Astrocyte (in vitro differentiated cells and primary cell): Measurements from ENCODE around the gene TM7SF2.

Experiments used
- EZH2 ChIP-seq: IDR thresholded peaks from 2 replicates; pipeline ENCODE4 v1.6.1; 2012; ENCODE audit warnings: mild to moderate bottlenecking, low read length, inconsistent platforms; ENCODE audit not compliant: insufficient read depth
- TF ChIP-seq, protein P1 (sequence below): IDR thresholded peaks from 2 replicates; pipeline ENCODE4 v1.5.1; 2011; ENCODE audit warnings: low read depth, mild to moderate bottlenecking, inconsistent platforms, low read length, moderate library complexity; ENCODE audit not compliant: insufficient read depth

DNA sequence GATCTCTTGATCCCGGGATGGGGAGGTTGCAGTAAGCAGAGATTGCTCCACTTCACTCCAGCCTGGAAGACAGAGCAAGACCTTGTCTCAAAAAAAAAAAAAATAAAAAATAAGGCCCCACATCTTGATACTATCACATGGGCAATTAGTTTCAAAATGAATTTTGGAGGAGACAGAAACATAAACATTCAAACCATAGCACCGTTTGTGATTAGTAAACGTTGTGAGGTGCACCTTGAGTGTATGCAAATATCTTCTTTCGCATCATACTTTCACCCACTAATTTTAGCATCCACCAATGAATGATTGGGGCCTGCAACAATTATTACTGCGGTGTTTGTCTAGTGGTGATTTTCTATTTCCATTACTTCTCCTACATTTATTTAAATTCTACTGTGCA is 47.3 kb downstream of the TM7SF2 start:
- no peak for TF ChIP-seq EZH2
- TF ChIP-seq, protein P1, sequence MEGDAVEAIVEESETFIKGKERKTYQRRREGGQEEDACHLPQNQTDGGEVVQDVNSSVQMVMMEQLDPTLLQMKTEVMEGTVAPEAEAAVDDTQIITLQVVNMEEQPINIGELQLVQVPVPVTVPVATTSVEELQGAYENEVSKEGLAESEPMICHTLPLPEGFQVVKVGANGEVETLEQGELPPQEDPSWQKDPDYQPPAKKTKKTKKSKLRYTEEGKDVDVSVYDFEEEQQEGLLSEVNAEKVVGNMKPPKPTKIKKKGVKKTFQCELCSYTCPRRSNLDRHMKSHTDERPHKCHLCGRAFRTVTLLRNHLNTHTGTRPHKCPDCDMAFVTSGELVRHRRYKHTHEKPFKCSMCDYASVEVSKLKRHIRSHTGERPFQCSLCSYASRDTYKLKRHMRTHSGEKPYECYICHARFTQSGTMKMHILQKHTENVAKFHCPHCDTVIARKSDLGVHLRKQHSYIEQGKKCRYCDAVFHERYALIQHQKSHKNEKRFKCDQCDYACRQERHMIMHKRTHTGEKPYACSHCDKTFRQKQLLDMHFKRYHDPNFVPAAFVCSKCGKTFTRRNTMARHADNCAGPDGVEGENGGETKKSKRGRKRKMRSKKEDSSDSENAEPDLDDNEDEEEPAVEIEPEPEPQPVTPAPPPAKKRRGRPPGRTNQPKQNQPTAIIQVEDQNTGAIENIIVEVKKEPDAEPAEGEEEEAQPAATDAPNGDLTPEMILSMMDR = no peak
